K562 (cell line): Measurements from ENCODE around the gene ZNF224. TPM values are rescaled to one million over a fixed set of nuclear protein-coding genes. Genes with fewer than 3 reads are reported as not detected.

Experiments
- CHD2 ChIP-seq: IDR thresholded peaks from 2 replicates; pipeline ENCODE4 v1.6.1; 2011; ENCODE audit warnings: low read depth, low read length
- FOXK2 ChIP-seq, 2 experiments: fragments of 450-650 bp; IDR thresholded peaks in 1 of 2; conservative IDR thresholded peaks in 1 of 2; 2 replicates each; pipeline ENCODE4 v1.6.1; 2016; ENCODE audit warnings: low read depth in 2 of 2, mild to moderate bottlenecking in 1 of 2
- HDAC2 ChIP-seq: fragments of 450-650 bp; IDR thresholded peaks from 2 replicates; pipeline ENCODE4 v1.6.1; 2016; ENCODE audit warnings: mild to moderate bottlenecking
- MAZ ChIP-seq, 2 experiments: fragments of 450-650 bp in 1 of 2; sonication (generic) in 1 of 2; formaldehyde crosslinking; IDR thresholded peaks in 1 of 2; conservative IDR thresholded peaks in 1 of 2; 2 replicates each; pipeline versions ENCODE4 v1.4.0 to v1.5.0; 2020; ENCODE audit warnings: mild to moderate bottlenecking in 1 of 2, missing genetic modification reagents in 1 of 2
- MTA1 ChIP-seq: fragments of 450-650 bp; IDR thresholded peaks from 2 replicates; pipeline ENCODE4 v1.6.1; 2017; ENCODE audit warnings: borderline replicate concordance
- SMC3 ChIP-seq: conservative IDR thresholded peaks from 2 replicates; pipeline ENCODE4 v1.6.1; 2011; ENCODE audit warnings: low read depth, low read length, improper control_type of control experiment; ENCODE audit not compliant: insufficient read depth
- ZNF561 ChIP-seq: fragments of 450-650 bp; formaldehyde crosslinking; conservative IDR thresholded peaks from 2 replicates; pipeline ENCODE4 v1.4.0; 2020; ENCODE audit warnings: mild to moderate bottlenecking, moderate library complexity
- ZNF644 ChIP-seq: fragments of 200-800 bp; sonication (Bioruptor generic); IDR thresholded peaks from 2 replicates; pipeline ENCODE4 v1.6.1; 2016; ENCODE audit warnings: low read depth, missing genetic modification characterization, missing compliant biosample characterization
- polyA plus RNA-seq, 8 experiments: library from polyadenylated mRNA; depleted of rRNA in 4 of 8; stranded (reverse) in 5 of 8; unstranded in 3 of 8; fragments of >200 nt; fragmentation: Nextera tagmentation in 2 of 8; fragmentation: Illumina TruSeq in 1 of 8; extraction: Ambion mirVana in 2 of 8; extraction: Trizol in 1 of 8; gene quantifications; 2 replicates each; pipeline versions ENCODE4 v1.2.1 to v1.2.3, GENCODE V29; 2011 to 2014; ENCODE audit warnings: inconsistent platforms in 1 of 8, missing spikeins in 1 of 8
- total RNA-seq, 7 experiments: library from RNA; depleted of rRNA in 6 of 7; stranded (reverse); fragments of >200 nt in 6 of 7; fragmentation: Illumina TruSeq in 2 of 7; extraction: Trizol in 2 of 7; gene quantifications; 2 replicates each; pipeline versions ENCODE4 v1.2.1 to v1.2.3, GENCODE V29; 2011 to 2021; ENCODE audit warnings: low replicate concordance in 1 of 7
- TF ChIP-seq, protein P1 (sequence below): fragments of 250-450 bp; sonication (Bioruptor Pico); IDR thresholded peaks from 2 replicates; pipeline ENCODE4 v1.4.0; 2020
- TF ChIP-seq, protein P2 (sequence below): fragments of 450-650 bp; IDR thresholded peaks from 2 replicates; pipeline ENCODE4 v1.6.1; 2018; ENCODE audit not compliant: partially characterized antibody
- TF ChIP-seq, protein P3 (sequence below), 2 experiments: fragments of 450-650 bp in 1 of 2; IDR thresholded peaks; 2 replicates each; pipeline ENCODE4 v1.6.1; 2011 to 2017; ENCODE audit warnings: low read depth in 2 of 2, antibody characterized with exemption in 1 of 2, borderline replicate concordance in 1 of 2, low read length in 1 of 2, mild to moderate bottlenecking in 1 of 2, mixed read lengths in 1 of 2; ENCODE audit not compliant: control insufficient read depth in 1 of 2

The ZNF224 gene
- total and polyA plus RNA-seq, 9 of the 15 experiments (the other 6 are each of a cell fraction or from before 2014, with no cell fraction given), result 4.4 to 15.6 (median 10.0) TPM

DNA sequence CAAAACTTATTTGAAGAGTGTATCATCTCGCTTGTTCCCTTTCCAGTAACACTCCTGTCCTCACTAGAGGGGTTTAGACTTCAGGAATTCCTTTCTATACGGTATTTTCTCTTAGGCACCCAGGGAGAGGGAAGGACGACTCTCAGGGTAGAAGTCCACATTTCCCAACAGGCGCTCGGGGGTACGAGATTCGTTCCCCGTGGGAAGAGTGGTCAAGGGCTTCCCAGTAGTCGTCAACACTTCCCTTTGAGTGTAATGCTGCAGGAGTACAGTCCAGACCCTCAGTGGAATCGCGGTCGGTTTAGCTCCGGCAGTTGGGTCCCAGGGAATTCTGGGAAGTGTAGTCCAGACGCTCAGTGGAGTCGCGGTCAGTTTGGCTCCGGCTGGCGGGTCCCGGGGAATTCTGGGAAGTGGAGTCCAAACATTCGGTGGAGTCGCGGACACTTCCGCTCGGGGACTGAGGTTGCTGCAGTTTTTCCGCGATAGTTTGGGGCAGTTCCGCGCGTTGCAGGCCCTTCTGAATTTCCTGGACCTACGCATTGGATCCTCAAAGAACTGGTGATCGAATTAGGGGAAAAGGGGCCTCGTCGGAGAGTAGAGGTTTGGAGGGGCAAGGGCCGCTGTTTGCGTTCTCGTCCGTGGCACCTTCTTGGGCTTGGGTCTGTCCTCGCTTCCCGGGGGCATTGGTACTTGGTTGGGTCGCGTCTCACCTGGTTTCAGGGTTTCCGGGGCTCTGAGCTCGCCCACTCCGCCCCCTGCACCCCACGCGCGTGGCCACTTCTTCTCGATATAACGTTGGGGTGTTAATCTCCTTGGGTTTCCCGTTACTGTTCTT is at the start of gene ZNF224 (continued):
- TF ChIP-seq SMC3, result 0 out of 2 replicates have a peak, but pooled peaks have one; percentile 15
- TF ChIP-seq ZNF561 (CRISPR knock-in tag), result no peak
- TF ChIP-seq MTA1, result peak; percentile 86
- TF ChIP-seq MAZ (CRISPR knock-in tag; conservative IDR thresholded peaks at IDR 0.05 in 1 of 2, IDR thresholded peaks at IDR 0.05 in 1 of 2), result no peak; a peak in 1 of 4 replicates
- TF ChIP-seq FOXK2 (conservative IDR thresholded peaks at IDR 0.05 in 1 of 2, IDR thresholded peaks at IDR 0.05 in 1 of 2; ENCODE audit: low read depth in 2 of 2), result peak in 1 of 2 experiments; percentile 33; a peak in 2 of 4 replicates
- no peak for TF ChIP-seq HDAC2
- TF ChIP-seq, protein P1, sequence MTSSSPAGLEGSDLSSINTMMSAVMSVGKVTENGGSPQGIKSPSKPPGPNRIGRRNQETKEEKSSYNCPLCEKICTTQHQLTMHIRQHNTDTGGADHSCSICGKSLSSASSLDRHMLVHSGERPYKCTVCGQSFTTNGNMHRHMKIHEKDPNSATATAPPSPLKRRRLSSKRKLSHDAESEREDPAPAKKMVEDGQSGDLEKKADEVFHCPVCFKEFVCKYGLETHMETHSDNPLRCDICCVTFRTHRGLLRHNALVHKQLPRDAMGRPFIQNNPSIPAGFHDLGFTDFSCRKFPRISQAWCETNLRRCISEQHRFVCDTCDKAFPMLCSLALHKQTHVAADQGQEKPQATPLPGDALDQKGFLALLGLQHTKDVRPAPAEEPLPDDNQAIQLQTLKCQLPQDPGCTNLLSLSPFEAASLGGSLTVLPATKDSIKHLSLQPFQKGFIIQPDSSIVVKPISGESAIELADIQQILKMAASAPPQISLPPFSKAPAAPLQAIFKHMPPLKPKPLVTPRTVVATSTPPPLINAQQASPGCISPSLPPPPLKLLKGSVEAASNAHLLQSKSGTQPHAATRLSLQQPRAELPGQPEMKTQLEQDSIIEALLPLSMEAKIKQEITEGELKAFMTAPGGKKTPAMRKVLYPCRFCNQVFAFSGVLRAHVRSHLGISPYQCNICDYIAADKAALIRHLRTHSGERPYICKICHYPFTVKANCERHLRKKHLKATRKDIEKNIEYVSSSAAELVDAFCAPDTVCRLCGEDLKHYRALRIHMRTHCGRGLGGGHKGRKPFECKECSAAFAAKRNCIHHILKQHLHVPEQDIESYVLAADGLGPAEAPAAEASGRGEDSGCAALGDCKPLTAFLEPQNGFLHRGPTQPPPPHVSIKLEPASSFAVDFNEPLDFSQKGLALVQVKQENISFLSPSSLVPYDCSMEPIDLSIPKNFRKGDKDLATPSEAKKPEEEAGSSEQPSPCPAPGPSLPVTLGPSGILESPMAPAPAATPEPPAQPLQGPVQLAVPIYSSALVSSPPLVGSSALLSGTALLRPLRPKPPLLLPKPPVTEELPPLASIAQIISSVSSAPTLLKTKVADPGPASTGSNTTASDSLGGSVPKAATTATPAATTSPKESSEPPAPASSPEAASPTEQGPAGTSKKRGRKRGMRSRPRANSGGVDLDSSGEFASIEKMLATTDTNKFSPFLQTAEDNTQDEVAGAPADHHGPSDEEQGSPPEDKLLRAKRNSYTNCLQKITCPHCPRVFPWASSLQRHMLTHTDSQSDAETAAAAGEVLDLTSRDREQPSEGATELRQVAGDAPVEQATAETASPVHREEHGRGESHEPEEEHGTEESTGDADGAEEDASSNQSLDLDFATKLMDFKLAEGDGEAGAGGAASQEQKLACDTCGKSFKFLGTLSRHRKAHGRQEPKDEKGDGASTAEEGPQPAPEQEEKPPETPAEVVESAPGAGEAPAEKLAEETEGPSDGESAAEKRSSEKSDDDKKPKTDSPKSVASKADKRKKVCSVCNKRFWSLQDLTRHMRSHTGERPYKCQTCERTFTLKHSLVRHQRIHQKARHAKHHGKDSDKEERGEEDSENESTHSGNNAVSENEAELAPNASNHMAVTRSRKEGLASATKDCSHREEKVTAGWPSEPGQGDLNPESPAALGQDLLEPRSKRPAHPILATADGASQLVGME (CRISPR knock-in tag), result no peak
- TF ChIP-seq CHD2, result peak; percentile 72; the same call in 1 of the 2 replicates
- TF ChIP-seq, protein P2, sequence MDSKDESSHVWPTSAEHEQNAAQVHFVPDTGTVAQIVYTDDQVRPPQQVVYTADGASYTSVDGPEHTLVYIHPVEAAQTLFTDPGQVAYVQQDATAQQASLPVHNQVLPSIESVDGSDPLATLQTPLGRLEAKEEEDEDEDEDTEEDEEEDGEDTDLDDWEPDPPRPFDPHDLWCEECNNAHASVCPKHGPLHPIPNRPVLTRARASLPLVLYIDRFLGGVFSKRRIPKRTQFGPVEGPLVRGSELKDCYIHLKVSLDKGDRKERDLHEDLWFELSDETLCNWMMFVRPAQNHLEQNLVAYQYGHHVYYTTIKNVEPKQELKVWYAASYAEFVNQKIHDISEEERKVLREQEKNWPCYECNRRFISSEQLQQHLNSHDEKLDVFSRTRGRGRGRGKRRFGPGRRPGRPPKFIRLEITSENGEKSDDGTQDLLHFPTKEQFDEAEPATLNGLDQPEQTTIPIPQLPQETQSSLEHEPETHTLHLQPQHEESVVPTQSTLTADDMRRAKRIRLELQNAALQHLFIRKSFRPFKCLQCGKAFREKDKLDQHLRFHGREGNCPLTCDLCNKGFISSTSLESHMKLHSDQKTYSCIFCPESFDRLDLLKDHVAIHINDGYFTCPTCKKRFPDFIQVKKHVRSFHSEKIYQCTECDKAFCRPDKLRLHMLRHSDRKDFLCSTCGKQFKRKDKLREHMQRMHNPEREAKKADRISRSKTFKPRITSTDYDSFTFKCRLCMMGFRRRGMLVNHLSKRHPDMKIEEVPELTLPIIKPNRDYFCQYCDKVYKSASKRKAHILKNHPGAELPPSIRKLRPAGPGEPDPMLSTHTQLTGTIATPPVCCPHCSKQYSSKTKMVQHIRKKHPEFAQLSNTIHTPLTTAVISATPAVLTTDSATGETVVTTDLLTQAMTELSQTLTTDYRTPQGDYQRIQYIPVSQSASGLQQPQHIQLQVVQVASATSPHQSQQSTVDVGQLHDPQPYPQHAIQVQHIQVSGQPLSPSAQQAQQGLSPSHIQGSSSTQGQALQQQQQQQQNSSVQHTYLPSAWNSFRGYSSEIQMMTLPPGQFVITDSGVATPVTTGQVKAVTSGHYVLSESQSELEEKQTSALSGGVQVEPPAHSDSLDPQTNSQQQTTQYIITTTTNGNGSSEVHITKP, result peak; percentile 48
- peak; percentile 80 for TF ChIP-seq ZNF644 (tag)
- TF ChIP-seq, protein P3, sequence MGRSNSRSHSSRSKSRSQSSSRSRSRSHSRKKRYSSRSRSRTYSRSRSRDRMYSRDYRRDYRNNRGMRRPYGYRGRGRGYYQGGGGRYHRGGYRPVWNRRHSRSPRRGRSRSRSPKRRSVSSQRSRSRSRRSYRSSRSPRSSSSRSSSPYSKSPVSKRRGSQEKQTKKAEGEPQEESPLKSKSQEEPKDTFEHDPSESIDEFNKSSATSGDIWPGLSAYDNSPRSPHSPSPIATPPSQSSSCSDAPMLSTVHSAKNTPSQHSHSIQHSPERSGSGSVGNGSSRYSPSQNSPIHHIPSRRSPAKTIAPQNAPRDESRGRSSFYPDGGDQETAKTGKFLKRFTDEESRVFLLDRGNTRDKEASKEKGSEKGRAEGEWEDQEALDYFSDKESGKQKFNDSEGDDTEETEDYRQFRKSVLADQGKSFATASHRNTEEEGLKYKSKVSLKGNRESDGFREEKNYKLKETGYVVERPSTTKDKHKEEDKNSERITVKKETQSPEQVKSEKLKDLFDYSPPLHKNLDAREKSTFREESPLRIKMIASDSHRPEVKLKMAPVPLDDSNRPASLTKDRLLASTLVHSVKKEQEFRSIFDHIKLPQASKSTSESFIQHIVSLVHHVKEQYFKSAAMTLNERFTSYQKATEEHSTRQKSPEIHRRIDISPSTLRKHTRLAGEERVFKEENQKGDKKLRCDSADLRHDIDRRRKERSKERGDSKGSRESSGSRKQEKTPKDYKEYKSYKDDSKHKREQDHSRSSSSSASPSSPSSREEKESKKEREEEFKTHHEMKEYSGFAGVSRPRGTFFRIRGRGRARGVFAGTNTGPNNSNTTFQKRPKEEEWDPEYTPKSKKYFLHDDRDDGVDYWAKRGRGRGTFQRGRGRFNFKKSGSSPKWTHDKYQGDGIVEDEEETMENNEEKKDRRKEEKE (IDR thresholded peaks at IDR 0.05; ENCODE audit: borderline replicate concordance in 1 of 2, control insufficient read depth in 1 of 2, low read depth in 2 of 2, low read length in 1 of 2), result peak in 1 of 2 experiments; percentile 83; a peak in 2 of 4 replicates
